ENCODE results near the gene FSD1.

The FSD1 gene

GRCh38 chr19:4278419-4279266 lies 25.8 kb upstream of the FSD1 start, which contains the start of gene SHD:
Gene SHD, plus strand, starts transcription at chr19:4279266. Its CDS starts 798 bp downstream, at chr19:4280064.
- Histone ChIP-seq H3K27ac (replicated peaks) (no peak within 1 kb of the TSS), H3K27me3 (ENCODE audit: insufficient read depth, poor library complexity, severe bottlenecking) (peaks cover 28% of the 10 kb centered on the region), H3K4me3 (replicated peaks; ENCODE audit: insufficient read depth, low read length) (no peak within 1 kb of the TSS)
- DNase-seq (ENCODE audit: low read depth in 1 of 2, low spot score in 1 of 2) = no peak
- no peak for TF ChIP-seq SPI1 (IDR thresholded peaks at IDR 0.05; ENCODE audit: borderline replicate concordance, low read depth)
- TF ChIP-seq, protein P1, sequence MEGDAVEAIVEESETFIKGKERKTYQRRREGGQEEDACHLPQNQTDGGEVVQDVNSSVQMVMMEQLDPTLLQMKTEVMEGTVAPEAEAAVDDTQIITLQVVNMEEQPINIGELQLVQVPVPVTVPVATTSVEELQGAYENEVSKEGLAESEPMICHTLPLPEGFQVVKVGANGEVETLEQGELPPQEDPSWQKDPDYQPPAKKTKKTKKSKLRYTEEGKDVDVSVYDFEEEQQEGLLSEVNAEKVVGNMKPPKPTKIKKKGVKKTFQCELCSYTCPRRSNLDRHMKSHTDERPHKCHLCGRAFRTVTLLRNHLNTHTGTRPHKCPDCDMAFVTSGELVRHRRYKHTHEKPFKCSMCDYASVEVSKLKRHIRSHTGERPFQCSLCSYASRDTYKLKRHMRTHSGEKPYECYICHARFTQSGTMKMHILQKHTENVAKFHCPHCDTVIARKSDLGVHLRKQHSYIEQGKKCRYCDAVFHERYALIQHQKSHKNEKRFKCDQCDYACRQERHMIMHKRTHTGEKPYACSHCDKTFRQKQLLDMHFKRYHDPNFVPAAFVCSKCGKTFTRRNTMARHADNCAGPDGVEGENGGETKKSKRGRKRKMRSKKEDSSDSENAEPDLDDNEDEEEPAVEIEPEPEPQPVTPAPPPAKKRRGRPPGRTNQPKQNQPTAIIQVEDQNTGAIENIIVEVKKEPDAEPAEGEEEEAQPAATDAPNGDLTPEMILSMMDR (IDR thresholded peaks at IDR 0.05; ENCODE audit: insufficient read depth, low read length) = no peak
- no peak for TF ChIP-seq REST (IDR thresholded peaks at IDR 0.05; ENCODE audit: insufficient replicate concordance, low read depth)
- no peak for TF ChIP-seq GABPA (IDR thresholded peaks at IDR 0.05; ENCODE audit: low read depth)
- TF ChIP-seq POLR2AphosphoS5 (IDR thresholded peaks at IDR 0.05; ENCODE audit: low read depth) = no peak

DNA sequence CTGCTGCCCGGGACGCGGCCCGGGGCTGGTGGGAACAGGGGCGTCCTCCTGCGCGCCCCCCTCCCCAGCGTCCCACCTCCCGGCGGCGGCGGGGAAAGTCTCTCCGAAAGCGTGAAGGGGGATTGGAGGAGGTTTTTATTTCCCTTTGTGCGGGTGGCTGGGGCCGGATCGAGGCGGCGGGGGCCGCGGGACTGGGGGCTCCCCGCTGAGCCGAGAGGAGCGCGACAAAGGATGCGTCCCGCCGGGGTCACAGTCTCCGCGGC lies 25.2 kb upstream of the FSD1 start:
- Histone ChIP-seq H3K27me3 (ENCODE audit: insufficient read depth, poor library complexity, severe bottlenecking) (peaks cover 28% of the 10 kb centered on the region), H3K4me3 (replicated peaks; ENCODE audit: insufficient read depth, low read length) (no peak overlapping the region), H3K27ac (replicated peaks) (no peak overlapping the region)
- no peak for DNase-seq (ENCODE audit: low read depth in 1 of 2, low spot score in 1 of 2)
- TF ChIP-seq SPI1 (IDR thresholded peaks at IDR 0.05; ENCODE audit: borderline replicate concordance, low read depth) (no peak), GABPA (IDR thresholded peaks at IDR 0.05; ENCODE audit: low read depth) (no peak), POLR2AphosphoS5 (IDR thresholded peaks at IDR 0.05; ENCODE audit: low read depth) (no peak), REST (IDR thresholded peaks at IDR 0.05; ENCODE audit: insufficient replicate concordance, low read depth) (no peak)
- TF ChIP-seq, protein P1 (IDR thresholded peaks at IDR 0.05; ENCODE audit: insufficient read depth, low read length) = no peak

DNA sequence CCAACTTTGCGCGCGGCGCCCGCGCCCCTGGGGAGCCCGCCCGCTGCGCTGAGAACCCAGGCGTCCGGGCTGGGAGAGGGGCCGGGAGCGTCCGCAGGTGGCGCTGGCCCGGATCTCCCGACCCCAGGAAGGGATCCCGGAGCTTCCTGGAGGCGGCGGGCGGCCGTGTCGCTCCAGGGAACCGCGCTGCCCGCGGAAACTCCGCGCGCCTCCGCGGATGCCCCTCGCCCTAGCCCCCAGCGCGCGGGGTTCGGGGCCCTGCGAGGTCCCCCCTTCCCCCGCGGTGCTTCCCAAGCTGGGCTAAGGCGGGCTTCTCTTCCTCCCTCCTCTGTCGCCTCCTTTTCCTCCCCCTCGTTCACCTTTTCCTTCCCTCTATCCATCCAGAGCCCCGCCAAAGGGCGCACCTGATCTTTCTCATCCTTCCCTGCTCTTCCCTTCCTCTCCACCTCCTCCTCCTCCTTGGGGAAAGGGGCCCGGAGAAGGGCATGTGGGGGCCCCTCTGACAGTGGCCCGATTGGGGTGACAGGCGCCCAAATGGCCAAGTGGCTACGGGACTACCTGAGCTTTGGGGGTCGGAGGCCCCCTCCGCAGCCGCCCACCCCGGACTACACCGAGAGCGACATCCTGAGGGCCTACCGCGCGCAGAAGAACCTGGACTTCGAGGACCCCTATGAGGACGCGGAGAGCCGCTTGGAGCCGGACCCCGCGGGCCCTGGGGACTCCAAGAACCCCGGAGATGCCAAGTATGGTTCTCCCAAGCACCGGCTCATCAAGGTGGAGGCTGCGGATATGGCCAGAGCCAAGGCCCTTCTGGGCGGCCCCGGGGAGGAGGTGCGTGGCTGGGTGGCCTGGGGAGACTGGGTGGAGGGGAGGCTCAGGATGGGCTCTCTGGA lies 24.6 kb upstream of the FSD1 start:
- no peak for DNase-seq (ENCODE audit: low read depth in 1 of 2, low spot score in 1 of 2)
- no peak overlapping the region for H3K27ac ChIP-seq (replicated peaks)
- H3K4me3 ChIP-seq (replicated peaks; ENCODE audit: insufficient read depth, low read length) = no peak overlapping the region
- TF ChIP-seq, protein P1 (IDR thresholded peaks at IDR 0.05; ENCODE audit: insufficient read depth, low read length) = no peak
- TF ChIP-seq POLR2AphosphoS5 (IDR thresholded peaks at IDR 0.05; ENCODE audit: low read depth) = no peak
- peaks cover 28% of the 10 kb centered on the region for H3K27me3 ChIP-seq (ENCODE audit: insufficient read depth, poor library complexity, severe bottlenecking)
